OCI-LY7 (cell line): ENCODE measurements around the gene SEC22C. TPM values are rescaled to one million over a fixed set of nuclear protein-coding genes. Genes with fewer than 3 reads are reported as not detected.

Source experiments
- BruUV-seq: library from RNA; stranded (reverse); fragments of 400-500 nt; replicated peaks from 2 replicates; lab custom pipeline; 2021; lab: Mats Ljungman, UMichigan
- CTCF ChIA-PET: fragments of 300-600 bp; sonication (Branson Sonifier 250); formaldehyde crosslinking; loops from one replicate; lab custom pipeline; 2022; ENCODE audit warnings: antibody characterized with exemption; ENCODE audit not compliant: unreplicated experiment; lab: Charles Lee
- POLR2A ChIA-PET: fragments of 300-600 bp; sonication (Branson Sonifier 250); formaldehyde crosslinking; loops from one replicate; lab custom pipeline; 2022; ENCODE audit warnings: antibody characterized with exemption; lab: Charles Lee
- DNase-seq: peaks from one replicate; pipeline ENCODE4 v3.0.0-alpha.2; 2015; ENCODE audit warnings: low spot score
- H2AFZ ChIP-seq: fragments of 200-600 bp; sonication (generic), shearing (Covaris generic); 2 replicates; pipeline ENCODE4 v1.6.1; 2014; ENCODE audit warnings: mild to moderate bottlenecking, antibody characterized with exemption, low read length, moderate library complexity
- H3K27ac ChIP-seq: fragments of 200-600 bp; sonication (generic); 2 replicates; pipeline ENCODE4 v1.5.1; 2014; ENCODE audit warnings: mixed run types, low read depth, mild to moderate bottlenecking, moderate library complexity, low read length, inconsistent platforms; ENCODE audit not compliant: poor library complexity, severe bottlenecking
- H3K36me3 ChIP-seq: fragments of 200-600 bp; sonication (generic); 2 replicates; pipeline ENCODE4 v1.6.1; 2014; ENCODE audit warnings: mild to moderate bottlenecking, antibody characterized with exemption, low read length, moderate library complexity, mixed read lengths; ENCODE audit not compliant: insufficient read depth
- H3K4me1 ChIP-seq: fragments of 200-600 bp; sonication (generic); 2 replicates; pipeline ENCODE4 v1.5.1; 2014; ENCODE audit warnings: mild to moderate bottlenecking, low read length; ENCODE audit not compliant: insufficient read depth, poor library complexity, severe bottlenecking
- H3K4me2 ChIP-seq: fragments of 200-600 bp; sonication (generic); 2 replicates; pipeline ENCODE4 v1.6.1; 2014; ENCODE audit warnings: mild to moderate bottlenecking, low read length
- H3K4me3 ChIP-seq: fragments of 200-600 bp; sonication (generic); 2 replicates; pipeline ENCODE4 v1.5.1; 2014; ENCODE audit warnings: mild to moderate bottlenecking, low read depth, low read length; ENCODE audit not compliant: poor library complexity, severe bottlenecking
- H3K79me2 ChIP-seq: fragments of 200-600 bp; sonication (generic); 2 replicates; pipeline ENCODE4 v1.6.1; 2016; ENCODE audit warnings: low read depth, mild to moderate bottlenecking, low read length, moderate library complexity, mixed read lengths; ENCODE audit not compliant: insufficient read depth
- H3K9me2 ChIP-seq: fragments of 200-600 bp; sonication (generic); 2 replicates; pipeline ENCODE4 v1.6.1; 2016; ENCODE audit warnings: mild to moderate bottlenecking, low read length, mixed read lengths; ENCODE audit not compliant: insufficient read depth
- H3K9me3 ChIP-seq: fragments of 200-600 bp; sonication (generic); 2 replicates; pipeline ENCODE4 v1.6.1; 2014; ENCODE audit warnings: mild to moderate bottlenecking, mixed run types, low read length, mixed read lengths
- H4K20me1 ChIP-seq: fragments of 200-600 bp; sonication (generic); 2 replicates; pipeline ENCODE4 v1.6.1; 2014; ENCODE audit warnings: mild to moderate bottlenecking, antibody characterized with exemption, low read length, moderate library complexity, mixed read lengths; ENCODE audit not compliant: insufficient read depth
- CTCF ChIP-seq: fragments of 200-600 bp; sonication (generic); conservative IDR thresholded peaks from 2 replicates; pipeline ENCODE4 v1.5.1; 2014; ENCODE audit warnings: mild to moderate bottlenecking, antibody characterized with exemption, low read length, moderate library complexity, mixed read lengths
- EZH2phosphoT487 ChIP-seq: fragments of 200-600 bp; sonication (generic); IDR thresholded peaks from 2 replicates; pipeline ENCODE4 v1.6.1; 2018; ENCODE audit warnings: low read depth, borderline replicate concordance, mild to moderate bottlenecking, mixed run types, antibody characterized with exemption, low read length, moderate library complexity, mixed read lengths
- intact Hi-C: fragments of 100-400 bp; cut with micrococcal nuclease; formaldehyde crosslinking; loops from one replicate; pipeline ENCODE4 v1.10.0; 2022; ENCODE audit not compliant: unreplicated experiment
- total RNA-seq, 2 experiments: library from RNA; depleted of rRNA in 1 of 2; stranded (reverse); fragments of >200 nt in 1 of 2; shearing (Covaris generic) in 1 of 2; gene quantifications; 2 replicates each; pipeline ENCODE4 v1.2.3, GENCODE V29; 2014 to 2022

The SEC22C gene
- total RNA-seq, 2 experiments from 2014 or later: 33.0 to 36.2 TPM

DNA sequence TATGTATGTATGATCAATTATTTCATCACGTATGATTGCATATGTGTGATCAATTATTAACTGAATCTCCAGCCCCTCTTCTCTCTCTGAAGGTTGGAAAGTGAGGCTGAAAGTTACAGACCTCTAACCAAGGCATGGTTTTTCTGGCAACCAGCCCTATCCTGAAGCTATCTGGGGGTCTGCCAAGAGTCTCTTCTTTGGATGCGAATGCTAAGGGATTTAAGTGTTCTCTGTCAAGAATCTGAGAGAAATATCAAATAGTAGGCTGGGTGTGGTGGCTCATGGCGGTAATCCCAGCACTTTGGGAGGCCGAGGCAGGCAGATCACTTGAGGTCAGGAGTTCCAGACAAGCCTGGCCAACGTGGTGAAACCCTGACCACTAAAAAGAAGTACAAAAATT, 26.8 kb upstream of the SEC22C start:
- CTCF ChIA-PET: no interaction called here
- no peak overlapping the region for H2AFZ ChIP-seq
- intact Hi-C loops: no loop called here
- no peak overlapping the region for H3K27ac ChIP-seq
- no peak for DNase-seq
- H3K9me3 ChIP-seq: no peaks in the 10 kb centered on the region
- peaks cover 32% of the 10 kb centered on the region; the same call in 1 of the 2 replicates for H4K20me1 ChIP-seq
- no peak overlapping the region for H3K4me2 ChIP-seq
- peaks cover 92% of the 10 kb centered on the region for H3K36me3 ChIP-seq
- H3K4me3 ChIP-seq: no peak overlapping the region
- TF ChIP-seq CTCF: no peak
- TF ChIP-seq EZH2phosphoT487: no peak
- H3K4me1 ChIP-seq: peaks cover 59% of the 10 kb centered on the region
- H3K79me2 ChIP-seq: peaks cover 100% of the 10 kb centered on the region
- BruUV-seq: no TSS peak
- POLR2A ChIA-PET: no interaction called here
- no peaks in the 10 kb centered on the region for H3K9me2 ChIP-seq

DNA sequence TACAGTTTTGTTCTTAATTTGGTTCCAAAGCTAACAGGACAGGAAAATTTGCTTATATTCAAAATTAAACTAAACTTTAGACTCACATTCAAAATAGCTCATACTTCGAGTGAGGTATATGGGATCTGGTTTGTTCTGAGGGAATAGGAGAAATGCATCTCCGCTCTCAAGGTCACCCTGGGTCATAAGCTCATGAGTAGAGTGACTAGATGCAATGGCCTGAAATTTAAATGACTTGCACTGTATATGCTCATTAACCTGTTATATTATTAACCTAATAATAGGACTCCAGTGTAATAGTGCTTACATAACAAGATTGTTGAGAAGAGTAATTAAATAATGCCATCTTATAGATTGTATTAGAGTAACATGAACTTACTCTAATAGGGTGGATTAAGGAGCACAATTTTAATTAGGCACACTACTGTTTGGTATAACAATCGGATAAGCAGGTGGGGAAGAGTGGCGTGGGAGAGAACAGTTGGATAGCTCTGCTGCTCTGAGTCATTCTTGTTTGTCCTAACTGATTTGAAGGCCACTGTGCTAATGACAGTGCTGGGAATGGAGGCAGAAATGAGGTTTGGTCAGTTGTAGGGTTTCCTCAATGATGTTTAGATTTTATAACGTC, 23.9 kb upstream of the SEC22C start:
- Histone ChIP-seq H3K4me1 (peaks cover 45% of the 10 kb centered on the region), H3K9me3 (no peaks in the 10 kb centered on the region), H3K9me2 (no peaks in the 10 kb centered on the region), H3K79me2 (peaks cover 98% of the 10 kb centered on the region), H3K4me2 (peak overlapping the region; percentile 88), H4K20me1 (peaks cover 38% of the 10 kb centered on the region), H3K36me3 (peaks cover 79% of the 10 kb centered on the region), H2AFZ (no peak overlapping the region), H3K4me3 (no peak overlapping the region), H3K27ac (no peak overlapping the region)
- intact Hi-C loops: no loop called here
- DNase-seq: no peak
- no TSS peak for BruUV-seq
- ChIA-PET POLR2A (interaction anchor here (0.5 to 1.2 kb wide), 6 partner anchors 8 to 644 kb away, joined by 3 to 4 read pairs (median 3); partner anchors contain the start of gene ULK4), CTCF (no interaction called here)
- TF ChIP-seq EZH2phosphoT487 (no peak), CTCF (no peak)

DNA sequence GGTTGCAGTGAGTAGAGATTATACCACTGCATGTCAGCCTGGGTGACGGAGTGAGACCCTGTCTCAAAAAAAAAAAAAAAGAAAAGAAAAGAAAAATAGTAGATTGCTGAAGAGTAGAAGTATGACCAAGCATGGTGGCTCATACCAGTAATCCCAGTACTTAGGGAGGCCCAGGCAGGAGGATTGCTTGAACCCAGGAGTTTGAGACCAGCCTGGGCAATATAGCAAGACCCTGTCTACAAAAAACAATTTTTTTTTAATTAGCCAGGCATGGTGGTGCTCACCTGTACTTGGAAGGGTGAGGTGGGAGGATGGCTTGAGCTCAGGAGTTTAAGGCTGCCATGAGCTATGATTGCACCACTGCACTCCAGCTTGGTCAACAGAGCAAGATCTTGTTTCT, 21.2 kb upstream of the SEC22C start:
- H3K27ac ChIP-seq: no peak overlapping the region
- peaks cover 39% of the 10 kb centered on the region for H3K4me1 ChIP-seq
- ChIA-PET CTCF (interaction anchor here (1.5 kb wide), 1 partner anchor 8 kb away, joined by 4 read pairs; no protein-coding TSS in a partner anchor), POLR2A (interaction anchor here (0.6 to 3.8 kb wide), 14 partner anchors 9 to 1316 kb away, joined by 3 to 33 read pairs (median 4); partner anchors contain the start of genes SEC22C and SS18L2)
- no peaks in the 10 kb centered on the region for H3K9me2 ChIP-seq
- intact Hi-C loops: no loop called here
- DNase-seq: no peak
- BruUV-seq: no TSS peak
- no peaks in the 10 kb centered on the region for H3K9me3 ChIP-seq
- peaks cover 76% of the 10 kb centered on the region for H3K79me2 ChIP-seq
- H3K4me2 ChIP-seq: peak overlapping the region; percentile 88
- H3K4me3 ChIP-seq: peak overlapping the region; percentile 78
- H4K20me1 ChIP-seq: peaks cover 38% of the 10 kb centered on the region
- TF ChIP-seq EZH2phosphoT487 (no peak), CTCF (no peak)
- H2AFZ ChIP-seq: no peak overlapping the region
- H3K36me3 ChIP-seq: peaks cover 55% of the 10 kb centered on the region
